HG03103 (cell line): ENCODE results near the gene HSF2BP.
"Not testable (repeated sequence)": the region's sequence is repeated elsewhere in the genome, so short reads cannot be mapped to it uniquely, and the experiment has no call there.

Experiments
- ATAC-seq: cut with Tn5 transposase; IDR thresholded peaks from one replicate; pipeline ENCODE4 v1.9.1; 2021; ENCODE audit warnings: low read depth; ENCODE audit not compliant: unreplicated experiment

Gene HSF2BP

GRCh38 chr21:43623588-43623987 is 35.7 kb downstream of the HSF2BP start:
- no peak for ATAC-seq

GRCh38 chr21:43622796-43623195 is 36.5 kb downstream of the HSF2BP start:
- ATAC-seq: no peak

GRCh38 chr21:43619856-43620255 is 39.4 kb downstream of the HSF2BP start:
- ATAC-seq: no peak

- no peak for ATAC-seq
Observed at GRCh38 chr21:43619344-43619743, 39.9 kb downstream of the HSF2BP start.

GRCh38 chr21:43618940-43619339 is 40.3 kb downstream of the HSF2BP start:
- ATAC-seq: no peak

GRCh38 chr21:43616861-43617260 is 42.4 kb downstream of the HSF2BP start:
- not testable (repeated sequence) for ATAC-seq

GRCh38 chr21:43614839-43615238 is 44.4 kb downstream of the HSF2BP start:
- ATAC-seq: no peak

- ATAC-seq: no peak
Observed at GRCh38 chr21:43613755-43614638, 45.3 kb downstream of the HSF2BP start.

- no peak for ATAC-seq
Observed at GRCh38 chr21:43611598-43612369, 47.5 kb downstream of the HSF2BP start.

GRCh38 chr21:43609501-43610340 is 49.6 kb downstream of the HSF2BP start:
- ATAC-seq: no peak

GRCh38 chr21:43608664-43609063 is 50.6 kb downstream of the HSF2BP start:
- no peak for ATAC-seq

GRCh38 chr21:43608225-43608624 is 51.1 kb downstream of the HSF2BP start:
- no peak for ATAC-seq

GRCh38 chr21:43605320-43606215 is 53.7 kb downstream of the HSF2BP start:
- ATAC-seq: no peak

GRCh38 chr21:43604505-43605204 is 54.6 kb downstream of the HSF2BP start:
- no peak for ATAC-seq

- no peak for ATAC-seq
Observed at GRCh38 chr21:43603641-43604504, 55.4 kb downstream of the HSF2BP start.

GRCh38 chr21:43603233-43603626 is 56.1 kb downstream of the HSF2BP start:
- ATAC-seq: no peak

GRCh38 chr21:43602266-43603232 is 56.7 kb downstream of the HSF2BP start:
- ATAC-seq: no peak
